H9 (cell line): ENCODE measurements around the gene HCN4. TPM values are rescaled to one million over a fixed set of nuclear protein-coding genes. Genes with fewer than 3 reads are reported as not detected.

ENCODE experiments used
- DNase-seq: peaks from one replicate; pipeline ENCODE4 v3.0.0-alpha.2; 2017
- H2AFZ ChIP-seq: one replicate; pipeline ENCODE4 v1.6.1; 2013; ENCODE audit warnings: mild to moderate bottlenecking, low read length, control low read depth, moderate library complexity
- H2AK5ac ChIP-seq: 2 replicates; pipeline ENCODE4 v1.6.1; 2013; ENCODE audit warnings: low read length, control low read depth, mixed read lengths; ENCODE audit not compliant: insufficient read length
- H2BK120ac ChIP-seq: one replicate; pipeline ENCODE4 v1.6.1; 2013; ENCODE audit warnings: low read depth, mild to moderate bottlenecking, low read length, control low read depth, inconsistent platforms; ENCODE audit not compliant: poor library complexity, severe bottlenecking
- H2BK12ac ChIP-seq: 2 replicates; pipeline ENCODE4 v1.6.1; 2013; ENCODE audit warnings: low read length, control low read depth, mixed read lengths, low read depth; ENCODE audit not compliant: insufficient read length
- H2BK15ac ChIP-seq: 2 replicates; pipeline ENCODE4 v1.6.1; 2013; ENCODE audit warnings: low read depth, low read length, control low read depth
- H2BK20ac ChIP-seq: one replicate; pipeline ENCODE4 v1.6.1; 2013; ENCODE audit warnings: low read depth, mild to moderate bottlenecking, low read length, control low read depth, inconsistent platforms; ENCODE audit not compliant: poor library complexity, severe bottlenecking
- H2BK5ac ChIP-seq: 2 replicates; pipeline ENCODE4 v1.6.1; 2013; ENCODE audit warnings: low read length, control low read depth, mixed read lengths; ENCODE audit not compliant: insufficient read length
- H3K14ac ChIP-seq: 2 replicates; pipeline ENCODE4 v1.6.1; 2013; ENCODE audit warnings: low read length, control low read depth; ENCODE audit not compliant: insufficient read depth
- H3K18ac ChIP-seq: 2 replicates; pipeline ENCODE4 v1.6.1; 2013; ENCODE audit warnings: low read depth, mild to moderate bottlenecking, mixed read lengths, low read length, control low read depth; ENCODE audit not compliant: insufficient read length
- H3K23ac ChIP-seq: 2 replicates; pipeline ENCODE4 v1.6.1; 2013; ENCODE audit warnings: low read length, control low read depth, mixed read lengths, low read depth; ENCODE audit not compliant: insufficient read length
- H3K23me2 ChIP-seq: 2 replicates; pipeline ENCODE4 v1.6.1; 2013; ENCODE audit warnings: low read depth, mild to moderate bottlenecking, mixed read lengths, low read length, control low read depth; ENCODE audit not compliant: insufficient read length, poor library complexity, severe bottlenecking
- H3K27ac ChIP-seq: 2 replicates; pipeline ENCODE4 v1.5.1; 2013; ENCODE audit warnings: low read length, control low read depth, mixed read lengths, low read depth; ENCODE audit not compliant: insufficient read length
- H3K27me3 ChIP-seq: 2 replicates; pipeline ENCODE4 v1.6.1; 2013; ENCODE audit warnings: low read length, control low read depth, inconsistent platforms; ENCODE audit not compliant: insufficient read depth
- H3K4ac ChIP-seq: 2 replicates; pipeline ENCODE4 v1.6.1; 2013; ENCODE audit warnings: low read depth, mild to moderate bottlenecking, control low read depth, inconsistent platforms, low read length, moderate library complexity
- H3K4me1 ChIP-seq: 2 replicates; pipeline ENCODE4 v1.6.1; 2013; ENCODE audit warnings: low read length, control low read depth, inconsistent platforms; ENCODE audit not compliant: insufficient read depth
- H3K4me2 ChIP-seq: 2 replicates; pipeline ENCODE4 v1.6.1; 2013; ENCODE audit warnings: low read length, control low read depth, mixed read lengths; ENCODE audit not compliant: insufficient read length, insufficient read depth
- H3K56ac ChIP-seq: 2 replicates; pipeline ENCODE4 v1.6.1; 2013; ENCODE audit warnings: low read depth, mild to moderate bottlenecking, mixed read lengths, low read length, control low read depth; ENCODE audit not compliant: insufficient read length
- H3K79me1 ChIP-seq: 2 replicates; pipeline ENCODE4 v1.6.1; 2013; ENCODE audit warnings: low read depth, mild to moderate bottlenecking, moderate library complexity, low read length, control low read depth, inconsistent platforms; ENCODE audit not compliant: insufficient read depth, poor library complexity, severe bottlenecking
- H3K79me2 ChIP-seq: 2 replicates; pipeline ENCODE4 v1.6.1; 2013; ENCODE audit warnings: low read length, control low read depth, inconsistent platforms; ENCODE audit not compliant: insufficient read depth
- H3K9ac ChIP-seq: 2 replicates; pipeline ENCODE4 v1.6.1; 2013; ENCODE audit warnings: low read length, control low read depth, mixed read lengths; ENCODE audit not compliant: insufficient read length; ENCODE audit errors: extremely low read depth
- H3K9me3 ChIP-seq: one replicate; pipeline ENCODE4 v1.6.1; 2013; ENCODE audit warnings: low read depth, low read length, inconsistent platforms; ENCODE audit not compliant: control insufficient read depth
- H3T11ph ChIP-seq: one replicate; pipeline ENCODE4 v1.6.1; 2013; ENCODE audit warnings: mild to moderate bottlenecking, low read length, control low read depth, inconsistent platforms
- H4K20me1 ChIP-seq: one replicate; pipeline ENCODE4 v1.6.1; 2013; ENCODE audit not compliant: control insufficient read depth, insufficient read length, insufficient read depth
- H4K5ac ChIP-seq: 2 replicates; pipeline ENCODE4 v1.6.1; 2013; ENCODE audit warnings: low read depth, mild to moderate bottlenecking, mixed read lengths, low read length, control low read depth; ENCODE audit not compliant: insufficient read length
- H4K8ac ChIP-seq: replicated peaks from 2 replicates; pipeline ENCODE4 v1.6.1; 2013; ENCODE audit warnings: low read length, control low read depth, mixed read lengths, low read depth; ENCODE audit not compliant: insufficient read length
- H4K91ac ChIP-seq: 2 replicates; pipeline ENCODE4 v1.6.1; 2013; ENCODE audit warnings: low read depth, mild to moderate bottlenecking, moderate library complexity, mixed read lengths, low read length, control low read depth; ENCODE audit not compliant: insufficient read length
- H3K27ac Mint-ChIP-seq, 3 experiments: 2 replicates in 2 of 3; 3 replicates in 1 of 3; pipeline ENCODE4 v1.8.0; 2020 to 2021; ENCODE audit warnings: mixed read lengths in 3 of 3, mild to moderate bottlenecking in 1 of 3, moderate library complexity in 1 of 3
- H3K27me3 Mint-ChIP-seq: 2 replicates; pipeline ENCODE4 v1.8.0; 2021; ENCODE audit warnings: low read depth, mild to moderate bottlenecking, moderate library complexity, mixed read lengths
- H3K36me3 Mint-ChIP-seq, 3 experiments: 2 replicates in 2 of 3; 3 replicates in 1 of 3; pipeline ENCODE4 v1.8.0; 2020 to 2021; ENCODE audit warnings: low read depth in 3 of 3, mixed read lengths in 3 of 3; ENCODE audit not compliant: insufficient read depth in 1 of 3
- H3K4me1 Mint-ChIP-seq, 2 experiments: 2 replicates each; pipeline ENCODE4 v1.8.0; 2020; ENCODE audit warnings: mixed read lengths in 2 of 2
- H3K4me3 Mint-ChIP-seq, 2 experiments: 2 replicates in 1 of 2; 3 replicates in 1 of 2; pipeline ENCODE4 v1.8.0; 2020 to 2021; ENCODE audit warnings: mild to moderate bottlenecking in 2 of 2, mixed read lengths in 2 of 2, moderate library complexity in 1 of 2
- H3K9me3 Mint-ChIP-seq, 2 experiments: 2 replicates in 1 of 2; 3 replicates in 1 of 2; pipeline ENCODE4 v1.8.0; 2020; ENCODE audit warnings: mild to moderate bottlenecking in 2 of 2, mixed read lengths in 2 of 2, moderate library complexity in 1 of 2
- CTCF ChIP-seq: fragments of 200-600 bp; sonication (generic); conservative IDR thresholded peaks from 3 replicates; pipeline ENCODE4 v1.8.0; 2021; ENCODE audit warnings: antibody characterized with exemption, mild to moderate bottlenecking
- WGBS: extraction: QIAGEN DNeasy Blood & Tissue Kit; methylation state at CpG from one replicate; pipeline ENCODE4 v1.1.7; 2013; ENCODE audit warnings: missing lambda C conversion rate, low lambda C conversion rate, mixed read lengths; ENCODE audit not compliant: insufficient read length; ENCODE audit errors: extremely low coverage; 5-methylcytosine and 5-hydroxymethylcytosine counted together
- total RNA-seq: library from RNA; stranded (reverse); gene quantifications from 2 replicates; pipeline ENCODE4 v1.2.1, GENCODE V29; 2021

HCN4 gene
- total RNA-seq, 1 experiment from 2014 or later: 10.5 TPM

- no peaks in the 10 kb centered on the region for H3K79me2 ChIP-seq
- H3K14ac ChIP-seq: no peak overlapping the region
- H3T11ph ChIP-seq: no peak overlapping the region
- H2BK20ac ChIP-seq: no peak overlapping the region
- no peak overlapping the region for H3K4me2 ChIP-seq
- no peak for DNase-seq
- no peaks in the 10 kb centered on the region for H3K36me3 Mint-ChIP-seq
- H3K4me1 Mint-ChIP-seq: peaks cover 23 to 26% of the 10 kb centered on the region in 2 experiments
- H3K9ac ChIP-seq: no peak overlapping the region
- H2BK120ac ChIP-seq: no peak overlapping the region
- H3K23me2 ChIP-seq: no peaks in the 10 kb centered on the region
- H3K56ac ChIP-seq: no peak overlapping the region
- H3K9me3 ChIP-seq: no peaks in the 10 kb centered on the region
- H4K5ac ChIP-seq: no peak overlapping the region
- H2AK5ac ChIP-seq: no peak overlapping the region
- H4K8ac ChIP-seq: no peak overlapping the region
- H4K20me1 ChIP-seq: no peaks in the 10 kb centered on the region
- H3K27me3 Mint-ChIP-seq: peaks cover 4% of the 10 kb centered on the region; the same call in 1 of the 2 replicates
- no peak overlapping the region for H3K27ac Mint-ChIP-seq
- no CpG with 5 or more reads among the region's 4 CpGs for WGBS
- no peak overlapping the region for H3K27ac ChIP-seq
- no peak overlapping the region for H2BK5ac ChIP-seq
- no peak for TF ChIP-seq CTCF
- H2AFZ ChIP-seq: no peak overlapping the region
- H3K4me3 Mint-ChIP-seq: no peak overlapping the region
- H3K27me3 ChIP-seq: no peaks in the 10 kb centered on the region
- no peak overlapping the region for H4K91ac ChIP-seq
- H3K18ac ChIP-seq: no peak overlapping the region
- no peak overlapping the region for H3K23ac ChIP-seq
- no peaks in the 10 kb centered on the region for H3K79me1 ChIP-seq
- H3K4ac ChIP-seq: no peak overlapping the region
- peaks cover 8% of the 10 kb centered on the region; the same call in 1 of the 2 replicates for H3K4me1 ChIP-seq
- H2BK12ac ChIP-seq: no peak overlapping the region
- no peaks in the 10 kb centered on the region for H3K9me3 Mint-ChIP-seq
- H2BK15ac ChIP-seq: no peak overlapping the region
These were observed 30.1 kb upstream of the HCN4 start for GRCh38 chr15:73398861-73399260.
